BE2C (cell line): ENCODE measurements around the gene SMO.
"Not testable (repeated sequence)": the region's sequence is repeated elsewhere in the genome, so short reads cannot be mapped to it uniquely, and the experiment has no call there.

Experiments
- DNase-seq: peaks from one replicate; pipeline ENCODE4 v3.0.0-alpha.2; 2020
- H3K27me3 ChIP-seq: fragments of 250-450 bp; sonication (Bioruptor Pico); 2 replicates; pipeline ENCODE4 v1.5.1; 2020; ENCODE audit warnings: mild to moderate bottlenecking
- H3K36me3 ChIP-seq: fragments of 250-450 bp; sonication (Bioruptor Pico); 2 replicates; pipeline ENCODE4 v1.5.1; 2020; ENCODE audit warnings: mild to moderate bottlenecking
- H3K4me1 ChIP-seq: fragments of 250-450 bp; sonication (Bioruptor Pico); 2 replicates; pipeline ENCODE4 v1.5.1; 2020
- H3K4me3 ChIP-seq: 2 replicates; pipeline ENCODE4 v1.5.1; 2011; ENCODE audit warnings: low read depth, low read length
- H3K9me3 ChIP-seq: fragments of 250-450 bp; sonication (Bioruptor Pico); 2 replicates; pipeline ENCODE4 v1.5.1; 2020
- TF ChIP-seq, protein P1 (sequence below): IDR thresholded peaks from 2 replicates; pipeline ENCODE4 v1.5.1; 2012; ENCODE audit warnings: mild to moderate bottlenecking, low read depth, low read length

The SMO gene

DNA sequence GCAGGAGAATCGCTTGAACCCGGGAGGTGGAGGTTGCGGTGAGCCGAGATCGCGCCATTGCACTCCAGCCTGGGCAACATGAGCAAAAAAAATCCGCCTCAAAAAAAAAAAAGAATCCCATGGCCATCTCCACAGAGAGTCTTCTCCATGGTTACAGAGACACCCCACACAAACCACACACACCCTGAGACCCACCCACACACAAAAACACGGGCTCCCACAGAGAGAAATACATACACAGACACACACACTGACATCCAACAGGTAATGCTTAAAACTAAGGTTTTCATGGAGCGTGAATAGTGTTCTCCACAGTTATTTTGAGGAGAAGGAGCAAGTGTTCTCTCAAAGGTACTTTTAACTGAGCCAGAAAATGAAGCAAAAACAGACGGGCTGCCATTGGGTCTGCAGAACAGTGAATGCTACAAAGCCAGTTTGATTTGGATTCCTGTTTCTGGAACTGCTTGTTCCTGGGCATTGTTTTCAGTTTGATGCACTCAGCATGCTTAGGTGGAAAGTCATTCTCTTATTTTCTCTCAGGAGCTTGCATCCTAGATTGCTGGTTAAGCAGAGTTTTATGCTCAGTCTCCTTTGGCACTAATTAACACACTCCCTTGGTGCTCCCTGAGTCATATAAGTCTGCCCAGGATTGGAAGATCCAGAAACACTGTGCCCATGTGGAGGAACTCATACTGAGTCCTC is 51.8 kb downstream of the SMO start:
- DNase-seq = no peak

DNA sequence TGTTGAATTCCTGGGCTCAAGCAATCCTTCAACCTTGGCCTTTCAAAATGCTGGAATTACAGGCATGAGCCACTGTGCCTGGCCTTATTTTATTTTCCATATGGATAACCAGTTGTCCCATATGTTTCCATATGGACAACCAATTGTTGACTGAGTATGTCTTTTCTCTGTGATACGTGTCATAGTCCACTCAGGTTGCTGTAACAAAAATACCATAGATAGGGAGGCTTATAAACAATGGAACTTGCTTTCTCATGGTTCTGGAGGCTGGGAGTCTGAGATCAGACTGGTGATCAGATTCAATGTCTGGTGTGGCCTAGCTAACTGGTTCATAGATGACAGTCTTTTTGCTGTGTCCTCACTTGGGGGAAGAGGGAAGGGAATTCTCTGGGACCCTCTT is 55.8 kb downstream of the SMO start:
- no peaks in the 10 kb centered on the region for H3K4me1 ChIP-seq
- H3K4me3 ChIP-seq = no peak overlapping the region
- H3K36me3 ChIP-seq = no peaks in the 10 kb centered on the region
- TF ChIP-seq, protein P1, sequence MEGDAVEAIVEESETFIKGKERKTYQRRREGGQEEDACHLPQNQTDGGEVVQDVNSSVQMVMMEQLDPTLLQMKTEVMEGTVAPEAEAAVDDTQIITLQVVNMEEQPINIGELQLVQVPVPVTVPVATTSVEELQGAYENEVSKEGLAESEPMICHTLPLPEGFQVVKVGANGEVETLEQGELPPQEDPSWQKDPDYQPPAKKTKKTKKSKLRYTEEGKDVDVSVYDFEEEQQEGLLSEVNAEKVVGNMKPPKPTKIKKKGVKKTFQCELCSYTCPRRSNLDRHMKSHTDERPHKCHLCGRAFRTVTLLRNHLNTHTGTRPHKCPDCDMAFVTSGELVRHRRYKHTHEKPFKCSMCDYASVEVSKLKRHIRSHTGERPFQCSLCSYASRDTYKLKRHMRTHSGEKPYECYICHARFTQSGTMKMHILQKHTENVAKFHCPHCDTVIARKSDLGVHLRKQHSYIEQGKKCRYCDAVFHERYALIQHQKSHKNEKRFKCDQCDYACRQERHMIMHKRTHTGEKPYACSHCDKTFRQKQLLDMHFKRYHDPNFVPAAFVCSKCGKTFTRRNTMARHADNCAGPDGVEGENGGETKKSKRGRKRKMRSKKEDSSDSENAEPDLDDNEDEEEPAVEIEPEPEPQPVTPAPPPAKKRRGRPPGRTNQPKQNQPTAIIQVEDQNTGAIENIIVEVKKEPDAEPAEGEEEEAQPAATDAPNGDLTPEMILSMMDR = no peak
- no peaks in the 10 kb centered on the region for H3K9me3 ChIP-seq
- DNase-seq = no peak
- no peaks in the 10 kb centered on the region for H3K27me3 ChIP-seq

More for the DNA sequence above, 51.8 kb downstream of the SMO start:
- Histone ChIP-seq H3K4me1 (no peaks in the 10 kb centered on the region), H3K36me3 (no peaks in the 10 kb centered on the region), H3K9me3 (no peaks in the 10 kb centered on the region), H3K27me3 (no peaks in the 10 kb centered on the region), H3K4me3 (no peak overlapping the region)
- TF ChIP-seq, protein P1 = no peak

DNA sequence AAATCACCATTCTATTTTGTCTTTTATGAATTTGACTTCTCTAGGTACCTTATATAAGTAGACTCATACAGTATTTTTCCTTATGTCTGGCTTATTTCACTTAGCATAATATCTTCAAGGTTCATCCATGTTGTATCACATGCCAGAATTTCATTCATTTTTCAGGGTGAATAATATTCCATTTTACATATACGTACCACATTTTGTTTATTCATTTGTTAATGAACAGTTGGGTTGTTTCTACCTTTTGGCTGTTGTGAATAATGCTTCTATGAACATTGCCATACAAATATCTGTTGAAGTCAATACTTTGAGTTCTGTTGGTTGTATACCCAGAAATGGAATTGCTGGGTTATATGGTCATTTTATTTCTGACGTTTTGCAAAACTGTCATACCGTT is 57.1 kb downstream of the SMO start:
- H3K4me3 ChIP-seq = no peak overlapping the region
- no peaks in the 10 kb centered on the region for H3K36me3 ChIP-seq
- no peak for DNase-seq
- H3K4me1 ChIP-seq = no peaks in the 10 kb centered on the region
- no peaks in the 10 kb centered on the region for H3K27me3 ChIP-seq
- H3K9me3 ChIP-seq = no peaks in the 10 kb centered on the region
- TF ChIP-seq, protein P1 = no peak

DNA sequence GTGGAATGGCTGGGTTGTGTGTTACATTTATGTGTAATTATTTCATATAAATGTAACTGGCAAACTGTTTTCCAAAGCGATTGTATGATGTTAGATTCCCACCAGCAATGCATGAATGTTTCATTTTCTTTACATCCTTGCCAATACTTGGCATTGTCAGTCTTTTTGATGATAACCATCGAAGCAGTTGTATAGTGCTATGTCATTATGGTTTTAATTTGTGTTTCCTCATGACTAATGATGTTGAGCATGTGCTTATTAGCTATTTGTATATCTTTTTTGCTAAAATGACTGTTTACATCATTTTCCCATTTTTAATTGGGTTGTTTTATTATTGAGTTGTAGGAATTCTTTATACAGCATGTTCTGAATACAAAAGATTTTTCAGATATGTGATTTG is 58.7 kb downstream of the SMO start:
- no peaks in the 10 kb centered on the region for H3K36me3 ChIP-seq
- TF ChIP-seq, protein P1 = no peak
- H3K9me3 ChIP-seq = no peaks in the 10 kb centered on the region
- H3K4me1 ChIP-seq = no peaks in the 10 kb centered on the region
- no peak for DNase-seq
- no peaks in the 10 kb centered on the region for H3K27me3 ChIP-seq
- no peak overlapping the region for H3K4me3 ChIP-seq

DNA sequence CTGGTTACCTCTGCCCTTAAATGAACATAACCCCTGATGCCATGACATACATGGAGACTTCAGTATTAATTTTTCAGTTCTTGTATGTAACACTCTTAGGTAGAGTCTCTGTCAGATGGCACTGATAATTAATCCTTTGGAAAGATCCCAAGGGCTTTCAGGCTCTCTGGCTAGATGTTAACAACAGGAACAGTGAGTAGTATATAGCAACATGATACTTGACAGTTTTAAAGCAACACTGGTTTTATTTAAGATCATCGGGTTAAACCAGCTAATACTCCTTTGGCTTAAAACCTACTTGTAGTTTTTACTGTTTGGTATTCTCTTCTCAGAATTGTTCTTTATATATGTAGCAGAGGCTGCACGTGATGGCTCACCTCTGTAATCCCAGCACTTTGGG is 63.7 kb downstream of the SMO start:
- TF ChIP-seq, protein P1 = no peak
- H3K9me3 ChIP-seq = no peaks in the 10 kb centered on the region
- no peak overlapping the region for H3K4me3 ChIP-seq
- DNase-seq = no peak
- no peaks in the 10 kb centered on the region for H3K4me1 ChIP-seq
- H3K36me3 ChIP-seq = no peaks in the 10 kb centered on the region
- no peaks in the 10 kb centered on the region for H3K27me3 ChIP-seq

DNA sequence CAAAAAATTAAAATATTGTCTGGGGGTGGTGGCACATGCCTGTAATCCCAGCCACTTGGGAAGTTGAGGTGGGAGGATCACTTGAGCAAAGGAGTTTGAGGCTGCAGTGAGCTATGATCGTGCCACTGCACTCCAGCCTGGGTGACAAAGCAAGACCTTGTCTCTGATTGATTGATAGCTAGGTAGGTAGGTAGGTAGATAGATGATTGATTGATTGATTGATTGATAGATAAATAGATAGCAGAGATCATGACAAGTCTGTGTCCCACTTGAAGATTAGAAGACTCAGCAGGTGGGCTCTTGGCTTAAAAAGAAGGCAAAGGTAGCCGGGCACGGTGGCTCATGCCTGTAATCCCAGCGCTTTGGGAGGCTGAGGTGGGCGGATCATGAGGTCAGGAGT is 64.2 kb downstream of the SMO start:
- H3K4me3 ChIP-seq, H3K36me3 ChIP-seq, H3K4me1 ChIP-seq, H3K9me3 ChIP-seq, H3K27me3 ChIP-seq, DNase-seq: not testable (repeated sequence)

DNA sequence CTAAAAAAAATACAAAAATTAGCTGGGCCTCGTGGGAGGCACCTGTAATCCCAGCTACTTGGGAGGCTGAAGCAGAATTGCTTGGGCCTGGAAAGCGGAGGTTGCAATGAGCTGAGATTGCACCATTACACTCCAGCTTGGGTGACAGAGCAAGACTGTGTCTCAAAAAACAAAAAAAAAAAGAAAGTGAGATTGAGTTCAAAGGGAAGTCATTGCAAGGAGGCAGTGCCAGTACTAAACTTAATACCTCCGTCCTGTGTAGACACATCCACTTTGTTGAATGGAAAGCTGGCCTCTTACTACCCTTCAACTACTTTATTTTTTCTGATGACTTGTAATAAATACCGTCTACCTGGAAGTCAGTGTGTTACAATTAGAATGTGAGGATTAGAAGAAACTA is 67.4 kb downstream of the SMO start:
- no peaks in the 10 kb centered on the region for H3K27me3 ChIP-seq
- H3K4me1 ChIP-seq = no peaks in the 10 kb centered on the region
- H3K9me3 ChIP-seq = no peaks in the 10 kb centered on the region
- no peaks in the 10 kb centered on the region for H3K36me3 ChIP-seq
- DNase-seq = no peak
- TF ChIP-seq, protein P1 = no peak
- no peak overlapping the region for H3K4me3 ChIP-seq
